Measurements from ENCODE around the gene LPCAT1.
"Not testable (repeated sequence)": the region's sequence is repeated elsewhere in the genome, so short reads cannot be mapped to it uniquely, and the experiment has no call there.

The LPCAT1 gene

DNA sequence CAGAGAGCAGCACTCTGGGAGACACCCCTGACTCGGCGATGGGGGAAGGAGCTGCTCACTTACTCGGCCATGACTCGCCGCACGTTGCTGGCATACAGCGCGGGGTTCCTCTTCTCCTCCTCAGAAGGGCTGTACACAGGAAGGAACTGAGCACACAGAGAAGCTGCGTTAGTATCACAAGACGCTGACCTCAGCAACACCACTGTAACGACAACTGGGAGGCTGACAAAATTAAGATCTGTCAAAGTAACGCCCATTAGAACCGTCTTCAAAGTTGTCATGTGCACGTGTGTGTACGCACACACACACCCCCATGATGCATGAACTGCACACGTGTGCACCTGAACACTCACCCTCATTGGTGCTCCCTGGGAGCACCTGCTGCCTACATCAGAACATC, 46.4 kb downstream of the LPCAT1 start:
- DNase-seq, result no peak

DNA sequence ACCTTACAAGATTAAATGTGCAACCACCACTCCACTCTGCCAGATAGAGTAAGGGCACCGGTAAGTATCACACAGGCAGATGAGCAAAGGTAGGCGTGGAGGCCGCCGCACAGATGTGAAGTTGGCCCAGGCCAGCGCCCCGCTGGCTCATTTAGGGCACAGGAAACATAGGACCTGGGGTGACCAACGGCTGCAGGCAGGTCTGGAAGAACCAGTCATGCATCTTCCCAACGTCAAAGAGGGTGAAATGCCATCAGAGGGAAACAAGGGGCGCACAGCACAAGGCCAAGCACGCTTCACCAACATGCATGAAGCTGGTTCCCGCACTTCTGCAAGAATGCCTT, 46.8 kb downstream of the LPCAT1 start:
- no peak for DNase-seq

DNA sequence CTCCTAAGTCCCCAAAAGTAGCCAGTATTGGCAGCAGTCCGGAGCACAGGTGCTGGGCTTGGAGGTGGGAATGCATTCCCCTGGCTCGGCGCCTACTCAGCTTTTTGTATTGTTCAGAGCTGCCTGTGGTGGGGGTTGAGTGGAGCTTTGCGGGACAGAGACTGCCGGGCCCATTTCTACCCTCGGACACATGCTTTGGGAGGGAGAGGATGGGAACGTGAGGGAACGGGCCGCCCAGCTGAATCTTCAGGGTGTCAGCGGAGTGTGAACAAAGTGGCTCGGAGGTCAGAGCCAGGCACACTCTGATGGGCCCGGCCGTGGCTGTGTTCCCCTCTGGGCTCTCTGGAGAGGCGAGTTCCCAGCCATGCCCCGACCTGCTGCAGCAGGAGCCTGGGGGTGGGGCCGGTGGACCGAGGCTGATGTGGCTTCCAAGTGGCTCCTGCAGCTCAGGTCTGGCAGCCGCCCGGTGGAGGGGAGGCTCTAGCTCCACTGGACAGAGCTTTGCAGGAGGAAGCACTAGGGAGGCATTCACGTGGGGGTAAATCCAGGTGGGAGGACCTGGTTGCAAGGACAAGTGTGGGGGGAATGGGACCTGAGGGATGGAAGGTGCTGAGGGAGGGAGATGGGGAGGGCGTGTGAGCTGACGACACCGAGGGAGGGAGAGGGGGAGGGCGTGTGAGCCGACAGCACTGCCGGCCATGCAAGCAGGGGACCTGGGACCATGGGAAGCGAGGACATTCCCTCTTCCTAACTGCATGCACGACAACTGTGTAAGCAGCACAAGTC, 47.4 kb downstream of the LPCAT1 start:
- no peak for DNase-seq

DNA sequence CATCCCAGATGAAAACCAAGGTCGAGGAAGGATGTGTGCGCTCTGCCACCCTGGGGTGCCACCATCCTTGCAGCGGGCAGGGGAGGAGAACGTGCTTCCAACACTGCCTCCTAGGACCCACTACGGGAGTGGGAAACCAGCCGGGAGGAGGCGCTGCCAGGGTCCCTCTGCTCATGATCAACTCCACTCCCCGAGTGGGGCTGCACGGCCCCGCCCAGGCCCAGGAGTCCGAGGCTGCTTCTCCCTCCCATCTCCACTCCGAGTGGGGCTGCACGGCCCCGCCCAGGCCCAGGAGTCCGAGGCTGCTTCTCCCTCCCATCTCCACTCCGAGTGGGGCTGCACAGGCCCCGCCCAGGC, 48.2 kb downstream of the LPCAT1 start:
- not testable (repeated sequence) for DNase-seq

DNA sequence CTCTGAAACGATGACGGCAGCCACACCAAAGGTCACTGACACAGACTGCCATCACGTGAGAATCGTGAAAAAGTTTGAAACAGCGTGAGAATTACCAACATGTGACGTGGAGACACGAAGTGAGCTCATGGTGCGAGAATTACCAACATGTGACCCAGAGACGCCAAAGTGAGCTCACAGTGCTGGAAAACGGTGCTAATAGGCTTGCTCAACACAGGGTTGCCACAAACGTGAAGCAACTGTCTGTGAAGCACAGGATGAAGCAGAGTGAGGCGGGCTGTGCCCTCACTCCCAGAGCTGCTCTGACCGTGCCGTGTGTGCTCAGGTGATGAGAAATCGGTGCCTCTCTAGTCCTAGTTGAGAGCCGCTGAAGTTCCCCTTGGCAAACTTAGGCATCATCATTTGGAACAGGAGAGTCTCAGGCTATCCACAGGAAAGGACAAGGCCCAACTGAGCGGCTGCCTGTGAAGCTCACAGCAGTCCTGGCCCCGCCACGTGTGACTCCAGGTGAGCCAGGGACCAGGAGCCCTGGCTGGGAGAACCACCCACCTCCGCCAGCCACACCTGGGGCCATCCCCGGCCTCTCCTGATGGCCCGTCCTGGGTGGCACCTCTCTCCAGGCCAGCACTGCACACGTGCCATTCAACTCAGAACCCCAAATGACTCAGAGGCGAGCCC, 48.8 kb downstream of the LPCAT1 start:
- DNase-seq, result no peak

DNA sequence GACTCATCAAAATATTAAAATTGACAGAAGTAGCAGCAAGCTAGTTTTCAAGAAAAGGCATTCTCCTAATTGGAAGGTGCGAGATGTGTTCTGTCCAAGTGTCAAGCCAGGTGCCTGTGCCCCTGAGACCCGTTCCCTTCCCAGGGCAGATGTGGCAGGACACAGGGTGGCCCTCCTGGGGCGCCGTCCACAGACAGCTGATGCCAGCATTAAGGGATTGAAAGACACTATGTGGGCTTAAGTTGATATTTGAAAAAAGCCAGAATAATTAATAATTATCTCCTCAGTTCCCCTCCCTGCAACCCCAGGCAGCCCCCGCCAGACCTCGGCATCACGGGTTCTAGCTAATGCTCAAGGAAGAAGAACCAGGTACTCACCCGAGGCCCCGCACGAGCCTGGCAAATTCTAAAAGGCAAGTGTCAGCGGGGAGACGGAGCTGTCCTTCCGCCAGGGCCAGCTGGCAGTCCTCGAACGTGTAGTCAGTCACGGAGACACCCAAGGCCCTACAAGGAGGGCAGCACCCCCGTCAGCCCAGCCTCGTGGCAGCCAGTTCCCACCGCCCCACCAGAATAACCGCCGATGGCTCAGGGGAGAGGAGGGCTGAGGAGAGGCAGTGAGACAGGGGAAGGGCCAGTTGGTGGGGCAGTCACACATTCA, 49.4 kb downstream of the LPCAT1 start:
- DNase-seq, result no peak

DNA sequence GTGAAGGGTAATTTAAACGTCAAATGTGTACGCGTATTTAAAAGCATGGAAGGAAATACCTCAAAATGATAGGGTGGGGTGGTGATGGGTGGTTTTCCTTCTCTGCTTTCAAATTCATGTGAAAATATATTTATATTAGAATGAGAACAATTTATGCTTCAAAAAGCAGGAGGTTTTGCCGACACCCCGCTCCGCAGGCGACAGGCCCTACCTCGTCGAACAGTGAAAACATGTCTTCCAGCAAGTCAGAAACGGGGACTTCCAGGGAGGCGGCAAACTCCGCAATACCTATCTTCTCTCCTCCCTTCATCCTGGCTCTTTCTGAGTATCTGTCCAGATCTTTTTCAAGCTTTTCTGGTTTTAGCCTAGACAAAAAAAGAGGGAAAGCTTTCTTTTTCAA, 50.0 kb downstream of the LPCAT1 start:
- no peak for DNase-seq

DNA sequence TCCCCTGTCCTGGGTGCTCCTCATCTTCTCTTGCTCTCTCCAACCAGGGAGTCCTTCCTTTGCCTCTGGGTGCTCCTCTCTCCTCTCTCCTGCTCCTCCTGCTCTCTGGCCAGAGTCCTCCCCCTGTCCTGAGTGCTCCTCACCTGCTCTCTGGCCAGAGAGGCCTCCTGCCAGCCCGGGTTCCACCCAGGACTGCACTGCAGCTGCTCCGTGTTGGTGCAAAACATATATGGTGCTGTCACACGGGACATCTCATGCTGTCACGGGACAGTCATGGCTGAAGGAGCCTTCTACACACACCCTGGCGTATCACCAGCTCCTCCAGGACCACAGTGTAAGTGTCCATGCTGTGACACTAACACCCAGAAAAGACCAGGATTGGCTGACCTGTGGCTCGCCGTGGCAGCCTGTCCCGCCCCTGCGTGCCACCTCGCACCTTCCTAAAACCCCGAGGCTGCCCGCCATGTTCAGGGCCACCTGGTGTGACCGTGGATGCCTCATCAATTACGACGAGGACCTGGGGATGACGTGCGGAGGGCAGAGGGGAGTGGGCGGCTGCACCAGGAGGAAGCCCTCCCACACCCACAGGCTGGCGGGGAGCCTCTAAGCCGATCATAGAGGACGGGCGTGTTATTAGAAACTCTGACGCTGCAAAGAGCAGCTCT, 50.7 kb downstream of the LPCAT1 start:
- DNase-seq, result no peak

DNA sequence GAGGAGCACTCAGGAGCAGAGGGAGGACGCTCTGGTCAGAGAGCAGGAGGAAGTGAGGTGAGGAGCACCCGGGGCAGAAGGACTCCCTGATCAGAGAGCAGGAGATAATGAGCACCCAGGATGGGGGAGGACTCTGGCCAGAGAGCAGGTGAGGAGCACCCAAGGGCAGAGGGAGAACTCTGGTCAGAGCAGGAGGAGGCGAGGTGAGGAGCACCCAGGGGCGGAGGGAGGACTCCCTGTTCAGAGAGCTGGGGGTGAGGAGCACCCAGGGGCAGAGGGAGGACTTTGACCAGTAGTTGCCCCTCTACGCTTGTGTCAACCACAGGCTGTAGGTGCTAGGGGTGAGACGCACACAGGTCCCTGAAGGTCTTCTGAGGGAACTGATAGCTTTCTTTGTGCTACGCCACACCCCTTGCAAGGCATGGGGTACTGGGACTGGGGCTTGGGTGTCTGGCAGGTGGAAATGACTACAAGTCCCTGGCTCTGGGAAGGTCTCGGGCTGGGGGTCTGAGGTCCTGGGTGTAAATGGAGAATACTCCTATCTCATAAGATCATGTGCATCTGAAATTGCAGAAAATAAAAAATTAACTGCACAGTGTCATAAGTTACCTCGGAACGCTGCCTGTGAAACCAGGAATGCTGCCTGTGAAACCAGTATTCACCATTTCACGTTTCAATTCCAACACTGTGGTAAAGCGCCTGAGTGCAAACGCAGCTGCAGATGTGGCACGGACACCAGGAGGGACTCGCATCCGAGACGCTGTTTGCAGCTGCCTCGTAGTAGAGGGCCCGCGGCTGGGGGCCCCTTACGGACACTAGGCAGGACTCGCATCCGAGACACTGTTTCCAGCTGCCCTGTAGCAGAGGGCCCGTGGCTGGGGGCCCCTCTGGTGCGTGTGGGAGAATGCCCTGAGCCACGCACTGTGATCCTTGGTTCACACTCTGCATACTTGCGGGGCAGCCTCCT, 51.5 kb downstream of the LPCAT1 start:
- DNase-seq, result no peak

DNA sequence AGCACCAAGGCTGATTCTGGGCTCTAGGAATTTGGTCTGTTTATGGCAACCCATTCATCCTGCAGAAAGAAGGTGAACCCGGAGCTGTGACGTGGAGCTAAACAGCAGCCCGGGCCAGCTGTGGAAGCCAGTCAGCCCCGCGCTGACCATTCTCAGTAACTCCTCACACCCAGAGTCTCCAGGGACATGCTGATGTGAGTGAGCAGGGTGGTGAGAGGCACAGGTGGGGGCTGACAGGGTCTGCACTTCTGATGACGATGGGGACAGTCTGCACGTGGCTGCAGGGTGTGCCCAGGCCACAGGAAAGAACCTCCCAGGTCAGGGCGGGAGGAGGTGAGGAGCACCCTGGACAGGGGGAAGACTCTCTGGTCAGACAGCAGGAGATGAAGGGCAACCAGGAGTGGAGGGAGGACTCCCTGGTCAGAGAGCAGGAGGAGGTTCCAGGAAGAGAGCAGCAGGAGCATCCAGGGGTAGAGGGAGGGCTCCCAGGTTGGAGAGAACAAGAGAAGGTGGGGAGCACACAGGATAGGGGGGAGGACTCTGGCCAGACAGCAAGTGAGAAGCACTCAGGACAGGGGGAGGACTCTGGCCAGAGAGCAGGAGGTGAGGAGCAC, 52.4 kb downstream of the LPCAT1 start:
- DNase-seq, result no peak

DNA sequence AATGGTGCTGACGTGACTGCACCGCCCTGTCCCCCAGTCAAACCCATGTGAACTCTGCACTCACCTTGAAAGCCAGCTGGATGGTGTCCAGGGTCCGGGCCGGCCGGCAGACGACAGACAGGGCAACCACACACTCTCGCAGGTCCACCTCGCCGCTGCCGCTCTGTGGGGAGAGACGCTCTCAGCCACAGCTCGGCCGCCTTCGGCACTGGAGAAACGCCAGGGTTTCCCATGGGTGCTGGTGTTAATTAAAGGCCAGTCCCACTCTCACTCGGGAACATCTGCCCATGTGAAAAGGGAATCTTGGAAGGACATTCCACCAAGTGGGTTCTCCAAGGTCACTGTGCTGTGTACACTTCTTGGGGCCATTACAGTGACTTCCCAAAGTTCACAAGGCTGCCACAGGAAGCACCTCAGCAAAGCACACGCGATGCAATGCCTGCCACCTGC, 53.0 kb downstream of the LPCAT1 start:
- no peak for DNase-seq

DNA sequence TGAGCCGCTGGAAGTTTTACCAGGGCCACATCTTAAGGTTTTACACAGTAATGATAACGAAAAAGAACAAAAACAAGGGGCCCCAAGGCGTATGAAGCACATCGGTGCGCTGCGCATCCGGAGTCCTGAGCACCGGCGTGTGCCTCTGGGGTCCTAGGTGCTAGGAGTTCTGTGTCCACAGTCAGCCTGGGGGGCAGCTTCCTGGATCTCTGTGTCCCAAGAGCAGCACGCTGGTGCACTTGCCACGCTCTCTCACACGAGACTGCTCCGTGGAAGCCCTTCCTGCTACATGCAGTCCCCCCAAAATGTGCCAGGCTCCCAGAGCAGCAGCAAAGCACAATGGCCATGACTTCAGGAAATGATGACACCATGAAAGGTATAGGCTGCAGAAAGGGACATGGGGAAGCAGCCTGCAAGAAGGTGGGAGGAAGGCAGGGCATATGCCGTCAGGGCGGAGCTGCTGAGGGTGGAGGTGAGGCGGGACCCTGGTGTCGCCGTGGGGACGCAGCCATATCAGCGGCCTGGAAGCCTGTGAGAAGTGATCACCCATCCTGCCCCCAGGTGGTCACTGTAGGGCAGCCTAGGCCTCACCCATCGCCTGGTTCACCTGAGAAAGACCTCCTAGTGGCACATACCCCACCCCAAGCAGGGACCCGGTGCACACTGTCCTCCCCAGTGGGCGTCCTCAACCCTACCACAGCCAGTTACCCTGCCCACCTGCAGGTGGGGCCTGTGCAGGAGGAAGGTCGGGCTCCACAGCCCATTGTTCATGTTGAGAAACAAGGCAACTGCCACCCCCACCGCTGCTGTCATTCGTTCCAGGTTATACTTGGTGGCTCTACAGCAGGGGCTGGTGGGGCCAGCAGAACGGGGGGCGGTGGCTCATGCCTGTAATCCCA, 54.9 kb downstream of the LPCAT1 start:
- DNase-seq, result no peak

DNA sequence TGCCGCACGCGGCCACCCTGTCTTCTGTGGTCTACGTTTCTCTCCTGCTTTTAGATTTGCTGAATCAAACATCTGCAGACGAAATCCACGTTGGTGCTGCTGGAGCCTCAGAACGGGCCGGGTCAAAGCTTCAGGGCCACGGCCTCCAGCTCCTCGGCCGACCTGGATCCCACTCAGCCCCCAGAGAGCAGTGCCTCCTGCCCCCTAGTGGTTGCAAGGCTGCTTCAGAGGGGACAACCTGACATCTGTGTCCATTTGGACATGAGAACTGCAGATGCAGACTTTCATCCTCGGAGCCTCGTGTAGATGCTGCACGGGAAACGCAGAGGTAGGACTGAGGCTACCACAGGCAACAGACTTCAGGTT, 55.5 kb downstream of the LPCAT1 start:
- peak; percentile 48 for DNase-seq

DNA sequence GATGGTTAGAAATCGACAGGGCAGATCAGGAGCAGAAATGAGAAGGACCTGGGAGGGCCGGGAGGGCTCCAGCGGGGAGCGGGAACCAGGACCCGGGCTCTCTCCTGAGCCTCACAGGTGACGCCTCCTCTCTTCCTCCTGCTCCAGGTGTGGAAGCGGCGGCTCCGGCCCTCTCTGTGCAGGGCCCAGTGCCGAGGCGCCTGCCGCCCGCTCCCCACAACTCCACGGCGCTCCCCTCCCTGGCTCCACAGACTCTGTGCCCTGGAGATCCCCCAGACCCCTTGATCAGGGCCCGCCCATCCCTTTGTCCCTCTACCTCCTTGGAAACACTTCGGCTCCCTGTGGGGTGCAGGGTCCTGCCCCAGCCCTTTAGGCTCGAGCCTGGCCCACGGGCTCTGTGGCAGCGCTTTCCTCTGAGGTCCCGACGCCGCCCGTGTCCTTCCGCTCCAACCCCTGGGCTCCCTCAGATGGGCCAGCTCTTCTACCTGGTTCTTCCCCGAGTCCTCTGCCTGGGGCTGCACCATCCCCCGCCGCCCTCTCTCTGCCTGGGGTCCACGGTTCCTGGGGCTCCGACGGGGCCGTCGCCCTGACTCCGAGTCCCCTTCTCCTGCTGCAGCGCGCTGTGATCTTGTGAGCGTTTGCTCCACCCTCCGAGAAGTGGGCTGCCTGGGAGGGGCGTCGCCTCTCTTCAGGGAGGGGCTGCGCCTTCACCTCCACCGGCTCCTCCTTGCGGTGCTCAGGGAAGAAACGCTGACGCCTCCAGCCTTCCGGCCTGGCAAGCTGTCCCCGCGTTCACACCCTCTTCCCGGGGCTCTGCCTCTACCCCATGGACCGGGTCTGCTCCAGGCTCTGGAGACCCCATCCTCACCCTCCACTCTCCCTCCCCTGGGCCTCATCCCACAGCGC, 56.2 kb downstream of the LPCAT1 start:
- DNase-seq, result no peak

DNA sequence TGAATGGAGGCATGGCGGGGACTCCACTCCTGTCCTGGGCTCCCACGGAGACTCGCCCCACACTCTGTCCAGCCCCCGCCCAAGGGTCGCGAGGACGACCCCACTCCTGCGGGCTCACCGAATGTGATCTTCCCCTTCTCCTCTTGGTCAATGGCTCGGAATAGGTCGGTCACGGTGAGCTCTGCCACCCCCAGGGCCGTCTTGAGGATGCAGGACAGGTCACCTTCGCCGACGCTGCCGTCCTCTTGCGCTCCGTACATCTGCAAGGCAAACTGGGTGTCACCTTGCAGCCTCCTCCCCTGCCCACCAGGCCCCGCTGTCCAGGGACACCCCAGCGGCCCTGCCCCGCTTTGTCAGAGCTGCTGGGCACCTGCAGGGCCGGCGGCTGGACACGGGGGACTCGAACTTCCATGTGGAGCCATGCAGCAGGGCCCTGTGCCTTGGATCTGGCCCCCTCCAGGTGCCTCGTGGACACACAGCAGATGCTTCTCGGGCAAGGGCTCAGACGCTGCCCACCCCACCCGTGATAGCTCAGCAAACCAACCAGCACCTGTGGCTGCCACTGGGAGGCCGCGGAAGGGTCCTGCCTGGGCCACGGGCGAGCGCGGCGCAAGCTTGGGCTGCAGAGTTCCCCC, 57.0 kb downstream of the LPCAT1 start:
- no peak for DNase-seq

DNA sequence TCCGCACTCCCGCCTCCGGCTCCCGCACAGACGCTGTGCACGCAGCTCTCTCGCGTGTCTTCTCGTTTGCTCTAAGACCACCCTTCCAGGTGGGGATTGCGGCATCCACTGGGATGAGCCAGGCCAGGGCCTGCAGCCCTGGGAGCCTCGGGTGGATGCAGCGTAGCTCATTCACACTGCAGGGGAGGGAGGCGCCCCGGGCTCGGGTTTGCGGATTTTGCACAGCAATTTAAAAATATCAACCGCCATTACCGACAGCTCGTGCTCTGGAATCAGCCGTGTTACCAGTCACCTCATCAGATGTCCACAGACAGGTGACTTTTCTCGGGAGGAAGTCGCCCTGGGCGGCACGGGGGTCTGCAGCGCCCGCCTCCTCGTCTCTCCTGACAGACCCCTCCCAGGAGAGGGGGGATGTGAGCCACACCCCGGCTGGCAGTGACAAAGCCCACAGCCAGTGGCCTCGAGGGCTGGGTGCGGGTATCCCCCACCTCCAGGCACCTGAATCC, 57.7 kb downstream of the LPCAT1 start:
- DNase-seq, result no peak

DNA sequence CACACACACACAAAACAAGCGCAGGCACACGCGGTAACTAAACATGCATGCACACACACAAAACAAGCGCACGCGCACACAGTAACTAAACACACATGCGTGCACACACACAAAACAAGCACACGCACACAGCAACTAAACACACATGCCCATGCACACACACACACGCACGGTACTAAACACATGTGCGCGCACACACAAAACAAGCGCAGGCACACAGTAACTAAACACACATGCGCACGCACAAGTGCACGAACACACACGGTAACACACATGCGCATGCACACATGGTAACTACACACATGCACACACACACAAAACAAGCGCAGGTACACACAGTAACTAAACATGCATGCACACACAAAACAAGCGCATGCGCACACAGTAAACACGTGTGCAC, 58.6 kb downstream of the LPCAT1 start:
- DNase-seq, result no peak

DNA sequence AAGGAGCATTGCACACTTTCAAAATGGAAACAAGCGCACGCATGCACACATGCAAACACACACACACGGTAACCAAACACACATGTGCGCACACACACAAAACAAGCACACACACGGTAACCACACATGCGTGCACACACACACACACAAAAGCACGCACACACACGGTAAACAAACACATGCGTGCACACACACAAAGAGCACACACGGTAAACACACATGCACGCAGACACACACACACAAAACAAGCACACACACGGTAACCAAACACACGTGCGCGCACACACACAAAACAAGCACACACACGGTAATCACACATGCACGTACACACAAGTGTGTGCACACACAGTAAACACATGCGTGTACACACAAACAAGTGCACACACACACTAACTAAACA, 59.2 kb downstream of the LPCAT1 start:
- no peak for DNase-seq

DNA sequence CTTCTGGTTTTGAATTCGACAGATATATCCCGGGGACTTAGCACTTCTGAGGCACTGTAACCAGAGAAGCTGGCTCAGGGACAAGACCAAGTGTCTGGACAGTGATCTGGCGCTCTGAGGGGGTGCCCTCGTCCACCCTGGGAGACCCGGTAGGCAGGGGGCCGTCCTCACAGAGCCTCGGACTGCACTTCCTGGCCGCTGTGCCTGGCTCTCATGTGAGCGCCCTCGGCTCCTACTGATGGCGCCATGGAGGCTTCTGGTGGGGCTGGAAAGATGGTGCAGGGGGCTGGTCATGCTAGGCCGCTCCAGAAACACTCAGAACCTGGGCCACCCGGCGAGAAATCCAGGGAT, 59.7 kb downstream of the LPCAT1 start:
- no peak for DNase-seq

Data from DMS53 (cell line).